ENCODE measurements around the gene BBX. TPM values are rescaled to one million over a fixed set of nuclear protein-coding genes. Genes with fewer than 3 reads are reported as not detected.

BBX gene
- polyA plus RNA-seq, 3 donors = 15.7 to 25.1 (median 16.6) TPM

DNA sequence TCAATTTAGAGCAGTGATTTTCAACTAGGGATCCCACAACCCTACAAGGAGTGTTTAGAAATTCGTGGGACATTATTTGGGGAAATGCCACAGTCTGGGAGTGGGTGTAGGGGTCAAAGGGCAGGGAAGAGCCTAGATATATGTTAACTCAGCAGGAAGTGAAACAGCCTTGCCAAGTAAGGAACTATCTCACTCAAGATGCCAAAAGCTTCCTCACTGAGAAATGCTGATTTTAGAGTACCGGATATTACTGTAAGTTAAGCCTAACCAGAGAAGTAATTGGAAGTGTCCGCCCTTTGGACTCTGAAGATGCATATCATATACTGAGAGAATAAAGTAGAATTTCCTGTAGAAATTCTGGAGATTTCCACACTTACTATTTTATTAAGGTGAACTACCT lies 158.6 kb downstream of the BBX start:
- no peak overlapping the region for H3K4me3 Mint-ChIP-seq
- H3K79me2 ChIP-seq (ENCODE audit: insufficient read depth, low read length) = no peaks in the 10 kb centered on the region
- peak overlapping the region in 1 of 2 donors; percentile 69 for H3K27ac ChIP-seq (ENCODE audit: low read depth in 1 of 2, low read length in 2 of 2)
- WGBS (ENCODE audit: insufficient coverage) = no CpG with 5 or more reads among the region's 3 CpGs
- peaks cover 23 to 26% of the 10 kb centered on the region in 2 donors for H3K4me1 ChIP-seq (ENCODE audit: control insufficient read depth in 1 of 2, insufficient read depth in 2 of 2, low read length in 2 of 2)
- intact Hi-C loops (cut with micrococcal nuclease) = no loop called here
- no peaks in the 10 kb centered on the region for H3K9me3 ChIP-seq (replicated peaks in 1 of 2; ENCODE audit: control insufficient read depth in 1 of 2, insufficient read depth in 1 of 2, low read length in 2 of 2)
- H3K27ac Mint-ChIP-seq = peak overlapping the region in 4 of 7 donors; percentile 47 to 79 (median 70)
- peaks cover 5% of the 10 kb centered on the region for H4K20me1 ChIP-seq (ENCODE audit: insufficient read depth, low read length)
- H3K27me3 ChIP-seq (ENCODE audit: control insufficient read depth in 2 of 2, insufficient read depth in 2 of 2, low read length in 2 of 2) = no peaks in the 10 kb centered on the region
- no peak overlapping the region for H3K4me3 ChIP-seq (replicated peaks in 1 of 3; ENCODE audit: low read depth in 2 of 3, low read length in 3 of 3)
- peak overlapping the region; percentile 26 for H3K4me2 ChIP-seq (replicated peaks; ENCODE audit: extremely low read depth, low read length, poor library complexity, severe bottlenecking)
- H3K36me3 Mint-ChIP-seq = no peaks in the 10 kb centered on the region
- peaks cover 23% of the 10 kb centered on the region for H3K4me1 Mint-ChIP-seq
- TF ChIP-seq, protein P1, sequence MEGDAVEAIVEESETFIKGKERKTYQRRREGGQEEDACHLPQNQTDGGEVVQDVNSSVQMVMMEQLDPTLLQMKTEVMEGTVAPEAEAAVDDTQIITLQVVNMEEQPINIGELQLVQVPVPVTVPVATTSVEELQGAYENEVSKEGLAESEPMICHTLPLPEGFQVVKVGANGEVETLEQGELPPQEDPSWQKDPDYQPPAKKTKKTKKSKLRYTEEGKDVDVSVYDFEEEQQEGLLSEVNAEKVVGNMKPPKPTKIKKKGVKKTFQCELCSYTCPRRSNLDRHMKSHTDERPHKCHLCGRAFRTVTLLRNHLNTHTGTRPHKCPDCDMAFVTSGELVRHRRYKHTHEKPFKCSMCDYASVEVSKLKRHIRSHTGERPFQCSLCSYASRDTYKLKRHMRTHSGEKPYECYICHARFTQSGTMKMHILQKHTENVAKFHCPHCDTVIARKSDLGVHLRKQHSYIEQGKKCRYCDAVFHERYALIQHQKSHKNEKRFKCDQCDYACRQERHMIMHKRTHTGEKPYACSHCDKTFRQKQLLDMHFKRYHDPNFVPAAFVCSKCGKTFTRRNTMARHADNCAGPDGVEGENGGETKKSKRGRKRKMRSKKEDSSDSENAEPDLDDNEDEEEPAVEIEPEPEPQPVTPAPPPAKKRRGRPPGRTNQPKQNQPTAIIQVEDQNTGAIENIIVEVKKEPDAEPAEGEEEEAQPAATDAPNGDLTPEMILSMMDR (IDR thresholded peaks at IDR 0.05) = no peak
- no peaks in the 10 kb centered on the region for H3K27me3 Mint-ChIP-seq (ENCODE audit: low read depth in 3 of 3)
- peaks cover 0 to 4% (median 0%) of the 10 kb centered on the region in 7 donors for H3K9me3 Mint-ChIP-seq
- H3K36me3 ChIP-seq (replicated peaks in 1 of 2; ENCODE audit: control insufficient read depth in 1 of 2, insufficient read depth in 2 of 2, low read length in 2 of 2) = no peaks in the 10 kb centered on the region
- H2AFZ ChIP-seq (ENCODE audit: insufficient read depth, low read depth, low read length, poor library complexity, severe bottlenecking) = no peak overlapping the region
- DNase-seq = peak in 2 of 3 donors; percentile 24 to 46
- no peak overlapping the region for H3K9ac ChIP-seq (ENCODE audit: insufficient read depth, low read length, poor library complexity, severe bottlenecking)

DNA sequence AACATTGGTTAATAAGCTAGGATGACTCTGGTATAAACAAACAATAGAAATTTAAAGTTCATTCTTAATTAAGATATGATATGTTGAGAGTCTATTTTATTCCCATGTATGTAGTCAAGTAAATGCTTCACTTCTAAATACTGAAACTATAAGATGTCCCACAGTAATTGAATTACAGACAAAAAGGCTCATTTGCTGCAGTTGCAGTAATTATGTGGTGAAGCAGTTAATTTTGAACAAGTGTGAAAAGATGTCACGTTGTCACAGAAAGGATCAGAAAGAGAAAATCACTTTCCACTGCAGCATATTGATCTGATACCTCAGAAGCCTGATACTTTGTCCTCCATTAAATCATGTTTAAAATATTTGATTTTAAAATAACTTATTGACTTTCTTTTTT lies 159.8 kb downstream of the BBX start:
- TF ChIP-seq, protein P1 (IDR thresholded peaks at IDR 0.05) = no peak
- peaks cover 23 to 26% of the 10 kb centered on the region in 2 donors for H3K4me1 ChIP-seq (ENCODE audit: control insufficient read depth in 1 of 2, insufficient read depth in 2 of 2, low read length in 2 of 2)
- Mint-ChIP-seq H3K4me3 (no peak overlapping the region), H3K4me1 (peaks cover 21% of the 10 kb centered on the region), H3K36me3 (no peaks in the 10 kb centered on the region), H3K27me3 (ENCODE audit: low read depth in 3 of 3) (no peaks in the 10 kb centered on the region), H3K9me3 (peaks cover 0 to 4% (median 0%) of the 10 kb centered on the region in 7 donors), H3K27ac (no peak overlapping the region)
- no peak overlapping the region for H3K4me2 ChIP-seq (replicated peaks; ENCODE audit: extremely low read depth, low read length, poor library complexity, severe bottlenecking)
- H3K9me3 ChIP-seq (replicated peaks in 1 of 2; ENCODE audit: control insufficient read depth in 1 of 2, insufficient read depth in 1 of 2, low read length in 2 of 2) = no peaks in the 10 kb centered on the region
- peaks cover 4% of the 10 kb centered on the region for H4K20me1 ChIP-seq (ENCODE audit: insufficient read depth, low read length)
- intact Hi-C loops (cut with micrococcal nuclease) = no loop called here
- WGBS (ENCODE audit: insufficient coverage) = no CpG with 5 or more reads among the region's 1 CpG
- H3K27me3 ChIP-seq (ENCODE audit: control insufficient read depth in 2 of 2, insufficient read depth in 2 of 2, low read length in 2 of 2) = no peaks in the 10 kb centered on the region
- no peak overlapping the region for H2AFZ ChIP-seq (ENCODE audit: insufficient read depth, low read depth, low read length, poor library complexity, severe bottlenecking)
- H3K4me3 ChIP-seq (replicated peaks in 1 of 3; ENCODE audit: low read depth in 2 of 3, low read length in 3 of 3) = no peak overlapping the region
- DNase-seq = no peak
- no peaks in the 10 kb centered on the region for H3K79me2 ChIP-seq (ENCODE audit: insufficient read depth, low read length)
- H3K9ac ChIP-seq (ENCODE audit: insufficient read depth, low read length, poor library complexity, severe bottlenecking) = no peak overlapping the region
- no peak overlapping the region for H3K27ac ChIP-seq (ENCODE audit: low read depth in 1 of 2, low read length in 2 of 2)
- H3K36me3 ChIP-seq (replicated peaks in 1 of 2; ENCODE audit: control insufficient read depth in 1 of 2, insufficient read depth in 2 of 2, low read length in 2 of 2) = no peaks in the 10 kb centered on the region

All from CD14-positive monocyte (primary cell).